GM10248 (cell line): ENCODE measurements around the gene KIAA1549.

Experiments
- CTCF ChIA-PET: fragments of 300-600 bp; sonication (Branson Sonifier 250); formaldehyde crosslinking; extraction: SDS; loops from one replicate; lab custom pipeline; 2021; ENCODE audit warnings: antibody characterized with exemption; lab: Yijun Ruan, JAX
- POLR2A ChIA-PET: fragments of 350-650 bp; sonication (Branson Sonifier 250); formaldehyde crosslinking; extraction: SDS; loops from one replicate; lab custom pipeline; 2020; ENCODE audit warnings: antibody characterized with exemption; lab: Yijun Ruan, JAX
- DNase-seq: peaks from one replicate; pipeline ENCODE4 v3.0.0; 2012; ENCODE audit errors: extremely low spot score
- TF ChIP-seq, protein P1 (sequence below): IDR thresholded peaks from 2 replicates; pipeline ENCODE4 v1.5.1; 2012; ENCODE audit warnings: mild to moderate bottlenecking, low read depth; ENCODE audit errors: extremely low read depth, missing control alignments, control extremely low read depth

Gene KIAA1549

DNA sequence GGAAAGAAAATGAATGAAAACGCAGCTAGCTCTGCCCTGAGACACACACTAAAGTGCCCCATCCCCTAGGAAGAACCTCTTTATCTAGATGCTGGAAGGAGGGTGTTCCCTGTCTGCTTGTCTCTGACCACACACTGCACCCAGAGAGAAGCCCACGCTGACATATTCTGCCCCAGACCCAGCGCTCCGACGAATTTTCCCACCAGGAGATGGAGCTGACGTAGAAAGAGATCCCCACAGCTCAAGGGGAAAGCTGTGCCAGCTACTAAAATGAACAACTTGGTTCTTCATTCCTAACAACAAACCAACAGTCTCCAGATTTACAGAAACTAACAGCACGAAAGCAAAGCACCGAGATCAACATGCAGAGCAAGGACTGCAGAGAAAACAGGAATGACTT, 73.3 kb downstream of the KIAA1549 start:
- DNase-seq, result no peak
- TF ChIP-seq, protein P1, sequence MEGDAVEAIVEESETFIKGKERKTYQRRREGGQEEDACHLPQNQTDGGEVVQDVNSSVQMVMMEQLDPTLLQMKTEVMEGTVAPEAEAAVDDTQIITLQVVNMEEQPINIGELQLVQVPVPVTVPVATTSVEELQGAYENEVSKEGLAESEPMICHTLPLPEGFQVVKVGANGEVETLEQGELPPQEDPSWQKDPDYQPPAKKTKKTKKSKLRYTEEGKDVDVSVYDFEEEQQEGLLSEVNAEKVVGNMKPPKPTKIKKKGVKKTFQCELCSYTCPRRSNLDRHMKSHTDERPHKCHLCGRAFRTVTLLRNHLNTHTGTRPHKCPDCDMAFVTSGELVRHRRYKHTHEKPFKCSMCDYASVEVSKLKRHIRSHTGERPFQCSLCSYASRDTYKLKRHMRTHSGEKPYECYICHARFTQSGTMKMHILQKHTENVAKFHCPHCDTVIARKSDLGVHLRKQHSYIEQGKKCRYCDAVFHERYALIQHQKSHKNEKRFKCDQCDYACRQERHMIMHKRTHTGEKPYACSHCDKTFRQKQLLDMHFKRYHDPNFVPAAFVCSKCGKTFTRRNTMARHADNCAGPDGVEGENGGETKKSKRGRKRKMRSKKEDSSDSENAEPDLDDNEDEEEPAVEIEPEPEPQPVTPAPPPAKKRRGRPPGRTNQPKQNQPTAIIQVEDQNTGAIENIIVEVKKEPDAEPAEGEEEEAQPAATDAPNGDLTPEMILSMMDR, result no peak
- ChIA-PET CTCF (interaction anchor here (1.3 to 2.9 kb wide), 2 partner anchors 13 to 21 kb away, joined by 3 to 12 read pairs; no protein-coding TSS in a partner anchor), POLR2A (no interaction called here)

DNA sequence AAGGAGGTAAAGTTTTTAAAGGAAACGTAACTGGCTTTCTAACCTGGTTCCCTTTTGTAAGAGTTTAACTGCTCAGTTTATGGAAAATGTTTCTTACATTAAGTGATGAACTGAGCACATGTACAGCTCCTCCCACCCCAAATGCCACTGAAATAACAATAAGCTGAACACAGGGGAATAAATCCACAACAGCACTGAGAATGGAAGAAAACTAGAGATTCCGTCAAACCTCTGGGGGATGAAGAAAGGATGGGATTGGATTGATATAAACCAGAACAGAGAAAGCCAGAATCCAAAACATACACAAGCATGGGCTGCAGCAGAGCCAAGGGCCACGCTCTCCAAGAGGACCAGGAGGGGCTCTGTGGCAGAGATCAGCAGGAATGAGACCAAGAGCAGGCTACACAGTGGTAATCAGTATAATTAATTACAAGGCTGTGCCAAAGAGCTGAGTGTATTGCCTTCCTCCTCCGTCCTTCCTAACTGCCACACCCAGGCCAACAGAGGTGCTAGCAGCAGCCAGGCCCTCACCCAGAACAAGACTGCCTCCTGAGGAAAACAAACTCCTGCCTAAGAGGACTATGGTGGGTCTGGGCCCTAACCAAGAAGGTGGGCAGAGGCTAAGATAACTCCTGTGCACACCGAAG, 73.9 kb downstream of the KIAA1549 start:
- CTCF ChIA-PET, result interaction anchor here (1.1 to 2.2 kb wide), 3 partner anchors 13 to 21 kb away, joined by 4 to 5 read pairs (median 4); no protein-coding TSS in a partner anchor
- TF ChIP-seq, protein P1, result no peak
- DNase-seq, result no peak
- POLR2A ChIA-PET, result no interaction called here

DNA sequence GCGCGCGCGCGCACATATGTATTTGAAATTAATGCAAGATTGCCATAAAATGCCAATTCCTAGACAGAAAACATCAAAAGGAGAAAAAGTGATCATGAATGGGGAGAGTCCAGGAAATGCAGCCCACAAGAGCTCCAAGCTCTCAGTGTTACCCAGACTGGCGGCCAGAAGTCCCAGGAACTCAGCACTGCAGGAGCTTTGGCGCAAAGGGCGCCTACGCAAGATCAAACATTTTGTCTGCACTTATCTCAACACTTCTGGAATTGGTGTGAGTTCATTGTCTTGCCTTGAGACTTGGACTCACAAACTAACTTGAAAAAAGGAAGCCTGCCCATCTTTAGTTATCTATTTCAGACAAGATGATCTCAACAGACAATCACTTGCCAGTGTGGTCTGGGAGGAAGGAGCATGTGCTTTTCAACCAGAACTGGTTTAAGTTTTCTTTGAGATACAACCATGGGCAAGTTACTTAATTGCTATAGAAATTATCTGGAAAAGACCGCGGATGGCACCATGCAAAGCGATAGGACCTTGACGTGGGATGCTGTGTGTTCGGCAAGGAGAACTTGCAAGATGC, 77.2 kb downstream of the KIAA1549 start:
- TF ChIP-seq, protein P1, result no peak
- no peak for DNase-seq
- ChIA-PET CTCF (interaction anchor here (1.2 to 1.5 kb wide), 3 partner anchors 12 to 31 kb away, joined by 3 to 6 read pairs (median 3); no protein-coding TSS in a partner anchor), POLR2A (no interaction called here)

DNA sequence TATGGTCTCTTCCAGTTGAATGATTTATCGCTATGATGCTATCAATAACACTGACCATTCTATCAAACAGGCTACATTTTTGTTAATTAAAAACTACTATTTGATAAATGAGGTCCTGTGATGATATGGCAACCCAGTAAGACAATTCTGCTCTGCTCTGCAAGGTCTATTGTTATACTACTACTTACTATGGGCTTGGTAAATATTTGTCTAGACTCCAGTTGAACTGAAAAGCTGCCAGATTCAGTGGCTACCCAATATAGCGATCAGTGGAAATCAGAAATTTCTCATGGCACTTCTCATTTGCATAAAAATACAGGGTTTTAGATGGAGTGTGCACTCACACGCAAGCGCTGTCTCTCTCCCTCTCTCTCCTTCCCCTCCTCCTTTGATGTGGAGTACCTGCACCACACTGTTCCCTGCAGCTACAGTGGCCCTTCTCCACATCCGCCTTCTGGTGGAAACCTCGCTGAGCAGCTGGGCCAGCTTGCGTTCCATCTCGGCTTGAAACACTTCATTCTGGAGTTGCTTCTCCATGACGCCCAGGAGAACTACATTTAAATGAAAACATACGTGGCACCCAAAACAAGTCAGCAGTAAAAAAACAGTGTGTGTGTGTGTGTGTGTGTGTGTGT, 77.9 kb downstream of the KIAA1549 start:
- no peak for DNase-seq
- ChIA-PET CTCF (interaction anchor here (1.2 to 1.5 kb wide), 3 partner anchors 11 to 30 kb away, joined by 3 to 6 read pairs (median 3); no protein-coding TSS in a partner anchor), POLR2A (no interaction called here)
- TF ChIP-seq, protein P1, result no peak

DNA sequence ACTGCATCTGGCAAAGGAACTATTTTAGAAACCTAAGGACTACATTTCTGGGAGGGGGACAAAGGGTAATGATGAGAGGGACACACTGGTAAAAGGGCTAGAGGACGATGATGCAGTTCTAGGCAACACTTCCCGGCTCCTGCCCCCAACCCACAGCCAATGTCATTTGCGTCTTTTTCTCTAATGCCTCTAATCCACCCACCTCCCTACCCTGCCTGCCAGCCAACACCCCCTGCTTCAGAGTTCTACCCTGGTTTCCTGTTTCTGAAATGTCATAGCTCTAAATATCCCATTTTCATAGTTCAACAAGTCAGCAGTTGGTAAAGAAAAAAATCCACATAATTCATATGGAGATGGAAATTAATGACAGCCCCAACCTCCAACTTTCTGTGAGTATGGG, 79.0 kb downstream of the KIAA1549 start:
- TF ChIP-seq, protein P1, result no peak
- DNase-seq, result no peak
- CTCF ChIA-PET, result interaction anchor here (0.7 to 1.2 kb wide), 2 partner anchors 16 to 25 kb away, joined by 3 read pairs; no protein-coding TSS in a partner anchor
- POLR2A ChIA-PET, result no interaction called here

DNA sequence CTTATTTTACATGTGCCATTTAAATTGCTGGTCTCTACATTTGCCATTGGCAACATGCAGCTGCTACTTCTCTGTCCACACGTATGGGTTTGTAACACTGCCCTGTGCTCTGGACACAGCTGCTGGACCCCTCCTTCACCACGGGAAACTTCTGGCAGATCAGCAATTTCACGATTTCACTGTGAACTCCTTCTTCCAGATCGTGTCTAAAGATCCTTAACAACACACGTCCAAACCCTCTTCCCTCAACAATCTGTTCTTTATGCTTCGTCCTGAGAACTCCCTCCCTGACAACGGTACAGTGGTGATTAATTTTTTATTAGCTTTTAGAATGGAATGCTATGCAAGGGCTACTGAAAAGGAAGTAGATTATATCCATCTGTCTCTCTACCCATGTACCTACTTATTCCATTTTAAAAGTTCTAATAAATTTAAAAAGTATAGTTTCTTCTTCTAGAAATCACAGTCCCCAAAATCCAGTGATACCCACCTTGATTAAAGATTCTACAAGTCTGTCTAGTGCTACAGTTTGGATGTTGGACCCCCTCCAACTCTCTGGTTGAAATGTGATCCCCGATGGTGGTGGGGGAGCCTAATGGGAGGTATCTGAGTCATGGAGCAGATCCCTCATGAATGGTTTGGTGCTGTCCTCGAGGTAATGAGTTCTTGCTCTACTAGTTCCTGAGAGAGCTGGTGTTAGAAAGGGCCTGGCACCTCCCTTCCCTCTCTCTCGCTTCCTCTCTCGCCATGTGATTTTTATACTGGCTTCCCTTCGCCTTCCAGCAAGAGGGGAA, 81.0 kb downstream of the KIAA1549 start:
- TF ChIP-seq, protein P1, result no peak
- ChIA-PET CTCF (interaction anchor here (1.4 to 9.1 kb wide), 2 partner anchors 11 to 15 kb away, joined by 4 to 70 read pairs; no protein-coding TSS in a partner anchor), POLR2A (no interaction called here)
- no peak for DNase-seq
